Uterus (tissue), 4 donors: ENCODE results near the gene CD69. TPM values are rescaled to one million over a fixed set of nuclear protein-coding genes. Genes with fewer than 3 reads are reported as not detected.

Experiments
- DNase-seq, 2 donors: peaks; one replicate each; pipeline ENCODE4 v3.0.0-alpha.2; 2019 to 2020
- H3K27ac ChIP-seq, 2 donors: fragments of 200-600 bp; sonication (generic); 1 replicate in 1 of 2; 2 replicates in 1 of 2; pipeline ENCODE4 v1.5.1; 2016 to 2018
- H3K27me3 ChIP-seq, 2 donors: fragments of 200-600 bp; sonication (generic); one replicate each; pipeline ENCODE4 v1.5.1; 2018 to 2019; ENCODE audit warnings: control low read depth in 1 of 2
- H3K36me3 ChIP-seq, 2 donors: fragments of 200-600 bp; sonication (generic); one replicate each; pipeline ENCODE4 v1.5.1; 2019; ENCODE audit warnings: control low read depth in 1 of 2
- H3K4me1 ChIP-seq, 2 donors: fragments of 200-600 bp; sonication (generic); one replicate each; pipeline ENCODE4 v1.5.1; 2018 to 2019; ENCODE audit warnings: control low read depth in 1 of 2
- H3K4me3 ChIP-seq, 2 donors: fragments of 200-600 bp; sonication (generic); 1 replicate in 1 of 2; 2 replicates in 1 of 2; pipeline ENCODE4 v1.5.1; 2018 to 2019; ENCODE audit warnings: mild to moderate bottlenecking in 1 of 2
- H3K9me3 ChIP-seq, 2 donors: fragments of 200-600 bp; sonication (generic); one replicate each; pipeline ENCODE4 v1.5.1; 2019; ENCODE audit warnings: control low read depth in 1 of 2
- CTCF ChIP-seq, 4 experiments: fragments of 200-600 bp in 2 of 4; fragments of 450-650 bp in 2 of 4; sonication (generic) in 2 of 4; IDR thresholded peaks; one replicate each; pipeline ENCODE4 v1.5.1; 2016 to 2019; ENCODE audit warnings: antibody characterized with exemption in 4 of 4, mild to moderate bottlenecking in 2 of 4, moderate library complexity in 1 of 4
- POLR2A ChIP-seq, 2 donors: fragments of 450-650 bp; IDR thresholded peaks; one replicate each; pipeline ENCODE4 v1.6.1; 2016; ENCODE audit warnings: antibody characterized with exemption in 2 of 2, mild to moderate bottlenecking in 1 of 2, moderate library complexity in 1 of 2
- intact Hi-C: fragments of 100-400 bp; cut with DNase I; formaldehyde crosslinking; loops from one replicate; pipeline ENCODE4 v1.15.1; 2023; ENCODE audit warnings: low total_unique reads
- total RNA-seq, 4 donors: library from RNA; depleted of rRNA in 3 of 4; stranded (reverse); fragments of >200 nt in 3 of 4; gene quantifications; one replicate each; pipeline versions ENCODE4 v1.1.0 to v1.2.4, GENCODE V29; 2014 to 2023
- donor health status: DM: yes; HTN: yes; CAD: no.

CD69 gene
- total RNA-seq, result 10 to 100 TPM in 1 of 4 donors, 1 to 10 TPM in 2, under 1 TPM in 1; 0.88 to 10.2 (median 2.9) TPM

DNA sequence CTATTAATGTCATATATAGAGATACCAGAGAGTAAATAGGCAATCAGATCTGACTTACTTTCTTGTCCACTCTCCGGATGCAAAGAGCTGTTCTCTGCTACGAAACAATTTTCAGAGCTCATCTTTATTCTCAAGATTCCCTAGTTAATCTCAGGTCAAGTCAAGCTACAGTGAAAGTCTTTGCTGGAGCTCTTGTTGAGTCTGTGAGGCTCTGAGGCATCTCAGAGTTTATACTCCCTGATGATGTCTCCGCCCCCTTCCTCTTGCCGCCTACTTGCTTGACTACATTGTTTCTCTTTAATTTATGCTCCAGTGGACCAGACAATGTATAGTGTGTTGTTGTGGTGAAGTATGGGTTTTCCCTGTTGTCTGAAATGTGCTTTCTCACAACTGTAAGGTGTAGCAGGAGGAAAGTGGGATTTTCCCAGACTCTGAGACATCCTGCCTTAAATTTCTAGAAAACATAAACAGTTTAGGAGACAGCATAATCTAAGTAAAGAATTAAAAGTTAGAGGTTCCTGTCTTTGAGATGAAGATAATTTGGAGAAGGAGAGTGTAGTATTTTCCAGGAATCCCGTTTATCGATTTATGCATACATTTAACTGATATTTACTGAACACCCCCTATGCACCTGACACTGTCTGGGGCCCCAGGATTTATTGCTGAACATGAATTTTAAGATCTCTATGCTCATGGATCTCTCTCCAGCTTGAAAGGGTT is at the start of gene CD69:
Gene CD69 (minus strand): TSS at position 203 of the 720 bp plus-strand sequence. CDS start 81 bp downstream, at position 122.
- peak within 1 kb of the TSS in 1 of 2 donors; percentile 14 for H3K27ac ChIP-seq
- no peak for TF ChIP-seq CTCF (IDR thresholded peaks at IDR 0.05)
- no peak for TF ChIP-seq POLR2A (IDR thresholded peaks at IDR 0.05)

DNA sequence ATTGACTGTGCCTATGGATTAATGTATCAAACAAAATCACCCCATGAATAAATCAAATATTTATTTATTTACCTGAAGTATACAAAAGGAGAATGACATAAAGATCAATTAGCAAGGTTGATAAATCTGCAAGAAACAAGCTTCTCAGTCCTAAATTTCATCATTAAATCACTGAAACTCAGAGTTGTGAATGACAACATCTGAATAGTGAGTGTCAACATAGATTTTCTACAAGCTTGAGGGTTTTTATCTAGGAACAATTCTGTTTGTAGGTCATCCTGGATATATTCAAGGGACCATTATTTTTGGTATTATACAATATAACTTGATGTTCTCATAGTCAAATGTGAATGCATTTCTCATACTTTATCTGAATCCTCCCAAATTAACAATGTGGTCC is 49.2 kb upstream of the CD69 start:
- H3K9me3 ChIP-seq, result no peaks in the 10 kb centered on the region
- intact Hi-C loops, result loop anchor here (10.0 kb wide), 1 partner anchor 115 kb away; no protein-coding TSS in a partner anchor
- H3K27me3 ChIP-seq, result no peaks in the 10 kb centered on the region
- DNase-seq, result no peak
- H3K4me3 ChIP-seq, result no peak overlapping the region
- H3K4me1 ChIP-seq, result no peaks in the 10 kb centered on the region
- H3K27ac ChIP-seq, result no peak overlapping the region
- no peaks in the 10 kb centered on the region for H3K36me3 ChIP-seq
- TF ChIP-seq CTCF (IDR thresholded peaks at IDR 0.05) (no peak), POLR2A (IDR thresholded peaks at IDR 0.05) (no peak)

More for the DNA sequence above, at the start of gene CD69:
- intact Hi-C loops, result no loop called here
- Histone ChIP-seq H3K36me3 (no peaks in the 10 kb centered on the region), H3K27me3 (no peaks in the 10 kb centered on the region), H3K4me3 (no peak within 1 kb of the TSS), H3K9me3 (no peaks in the 10 kb centered on the region), H3K4me1 (no peaks in the 10 kb centered on the region)
- no peak for DNase-seq

DNA sequence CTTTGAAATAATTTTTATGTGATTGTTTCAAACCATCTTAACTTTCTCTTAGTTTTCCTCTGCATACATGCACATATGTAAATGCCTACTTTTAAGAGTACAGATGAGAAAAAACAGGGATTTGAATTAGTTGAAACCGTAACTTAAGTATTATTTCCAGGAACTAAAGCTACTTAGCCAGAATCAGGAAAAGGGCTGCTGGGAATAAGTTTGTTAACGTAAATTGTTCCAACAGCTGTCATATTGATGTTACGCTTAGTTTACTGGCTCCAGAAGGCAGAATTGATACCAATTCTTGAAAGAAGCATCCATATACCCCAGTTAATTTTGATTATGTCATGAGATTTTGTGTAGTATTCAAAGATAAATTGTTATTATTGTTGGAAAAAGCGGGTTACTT is 48.6 kb upstream of the CD69 start:
- Histone ChIP-seq H3K27me3 (no peaks in the 10 kb centered on the region), H3K36me3 (no peaks in the 10 kb centered on the region), H3K27ac (no peak overlapping the region), H3K9me3 (no peaks in the 10 kb centered on the region), H3K4me1 (no peaks in the 10 kb centered on the region), H3K4me3 (no peak overlapping the region)
- DNase-seq, result no peak
- no peak for TF ChIP-seq POLR2A (IDR thresholded peaks at IDR 0.05)
- no peak for TF ChIP-seq CTCF (IDR thresholded peaks at IDR 0.05)
- intact Hi-C loops, result no loop called here

GRCh38 chr12:9808504-9808903 is 47.8 kb upstream of the CD69 start:
- Histone ChIP-seq H3K9me3 (no peaks in the 10 kb centered on the region), H3K4me1 (no peaks in the 10 kb centered on the region)
- no peak for DNase-seq

More at GRCh38 chr12:9808504-9808903, 47.8 kb upstream of the CD69 start:
- intact Hi-C loops, result no loop called here
- no peaks in the 10 kb centered on the region for H3K36me3 ChIP-seq
- H3K27ac ChIP-seq, result no peak overlapping the region
- no peak overlapping the region for H3K4me3 ChIP-seq
- no peak for TF ChIP-seq CTCF (IDR thresholded peaks at IDR 0.05)
- H3K27me3 ChIP-seq, result no peaks in the 10 kb centered on the region
